Right renal pelvis (tissue), 4 donors: ENCODE results near the gene CLINT1. TPM values are rescaled to one million over a fixed set of nuclear protein-coding genes. Genes with fewer than 3 reads are reported as not detected.
"Not testable (repeated sequence)": the region's sequence is repeated elsewhere in the genome, so short reads cannot be mapped to it uniquely, and the experiment has no call there.

Experiments
- DNase-seq, 4 donors: peaks; one replicate each; pipeline ENCODE4 v3.0.0-alpha.2; 2013; ENCODE audit warnings: low read depth in 4 of 4, low spot score in 3 of 4, missing footprints in 1 of 4
- polyA plus RNA-seq, 4 donors: library from polyadenylated mRNA; unstranded; fragments of 120-200 nt; gene quantifications; one replicate each; pipeline ENCODE4 v1.2.1, GENCODE V29; 2013; ENCODE audit not compliant: insufficient read length in 4 of 4

CLINT1 gene
- 100 to 1,000 TPM; 115 to 146 (median 133) TPM for polyA plus RNA-seq

GRCh38 chr5:157858527-157859226 is at the start of gene CLINT1:
Gene CLINT1, minus strand, starts transcription at chr5:157859145. Its CDS starts 175 bp downstream, at chr5:157858970.
- DNase-seq = peak; percentile 66 to 79 (median 74)

- DNase-seq = no peak
Measured at GRCh38 chr5:157908459-157908858, 49.5 kb upstream of the CLINT1 start.

GRCh38 chr5:157907479-157907878 is 48.5 kb upstream of the CLINT1 start:
- no peak for DNase-seq

- DNase-seq = no peak
Measured at GRCh38 chr5:157903117-157903450, 44.1 kb upstream of the CLINT1 start.

GRCh38 chr5:157902449-157903116 is 43.6 kb upstream of the CLINT1 start:
- DNase-seq = no peak

GRCh38 chr5:157900644-157901043 is 41.7 kb upstream of the CLINT1 start:
- no peak for DNase-seq

GRCh38 chr5:157893611-157894010 is 34.7 kb upstream of the CLINT1 start:
- DNase-seq = no peak

GRCh38 chr5:157892974-157893373 is 34.0 kb upstream of the CLINT1 start:
- DNase-seq = no peak

GRCh38 chr5:157890836-157891597 is 32.1 kb upstream of the CLINT1 start:
- no peak for DNase-seq

- no peak for DNase-seq
Measured at GRCh38 chr5:157888814-157889532, 30.0 kb upstream of the CLINT1 start.

- DNase-seq = no peak
Measured at GRCh38 chr5:157886796-157887380, 27.9 kb upstream of the CLINT1 start.

GRCh38 chr5:157885051-157885450 is 26.1 kb upstream of the CLINT1 start:
- DNase-seq = not testable (repeated sequence)

- DNase-seq = not testable (repeated sequence)
Measured at GRCh38 chr5:157881498-157881897, 22.6 kb upstream of the CLINT1 start.

GRCh38 chr5:157877821-157878220 is 18.9 kb upstream of the CLINT1 start:
- DNase-seq = no peak

- DNase-seq = no peak
Measured at GRCh38 chr5:157874861-157875260, 15.9 kb upstream of the CLINT1 start.

GRCh38 chr5:157870837-157871834 is 12.2 kb upstream of the CLINT1 start:
- DNase-seq = no peak

GRCh38 chr5:157867751-157868387 is 8.9 kb upstream of the CLINT1 start:
- DNase-seq = no peak

- DNase-seq = no peak
Measured at GRCh38 chr5:157866536-157866935, 7.6 kb upstream of the CLINT1 start.

- no peak for DNase-seq
Measured at GRCh38 chr5:157865781-157866180, 6.8 kb upstream of the CLINT1 start.
